CD4-positive, alpha-beta T cell treated with Interleukin-17A for 4 hours (primary cell): ENCODE data around the gene GRID1.
"Not testable (repeated sequence)": the region's sequence is repeated elsewhere in the genome, so short reads cannot be mapped to it uniquely, and the experiment has no call there.

Experiments used
- DNase-seq: peaks from one replicate; pipeline ENCODE4 v3.0.0-alpha.2; 2020; ENCODE audit warnings: mixed read lengths

Gene GRID1

DNA sequence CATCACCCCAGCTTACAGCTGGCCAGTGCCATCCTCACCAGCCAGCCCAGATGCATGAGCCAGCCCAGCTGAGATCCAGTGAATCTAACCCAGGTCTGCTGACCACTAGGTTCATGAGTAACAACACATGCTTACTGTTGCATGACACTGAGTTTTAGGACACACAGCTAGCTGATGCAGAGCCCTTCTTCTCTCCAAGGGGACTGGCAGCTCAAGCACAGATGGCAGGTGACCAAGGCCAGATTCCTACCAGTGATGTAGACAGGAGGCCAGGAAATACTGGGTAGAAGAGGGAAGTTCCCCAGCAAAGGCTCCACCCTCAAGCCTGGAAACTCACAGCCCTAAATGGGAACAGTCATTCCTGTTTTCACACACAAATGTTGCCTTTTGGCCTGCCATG, 236.6 kb downstream of the GRID1 start:
- DNase-seq, result no peak

DNA sequence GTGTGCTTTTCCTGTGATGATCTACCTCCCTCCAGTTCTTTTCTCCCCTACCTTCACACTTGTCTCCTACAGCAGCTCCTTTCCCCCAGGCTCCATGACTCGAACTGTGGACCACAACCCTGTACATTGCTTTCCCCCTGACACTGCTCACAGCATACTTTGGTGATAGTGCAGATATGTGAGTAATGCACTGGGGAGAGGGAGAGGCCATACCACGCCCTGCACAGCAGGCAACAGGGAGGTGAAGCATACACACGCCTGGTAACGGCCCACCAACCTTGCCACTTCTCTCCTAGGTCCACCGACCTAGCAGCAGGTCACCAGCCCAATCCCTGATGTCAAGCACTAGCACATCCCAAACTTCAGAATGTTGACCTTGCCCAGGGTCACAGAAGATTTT, 238.2 kb downstream of the GRID1 start:
- DNase-seq, result no peak

- DNase-seq, result no peak
These were observed 239.2 kb downstream of the GRID1 start for GRCh38 chr10:86127274-86127819.

DNA sequence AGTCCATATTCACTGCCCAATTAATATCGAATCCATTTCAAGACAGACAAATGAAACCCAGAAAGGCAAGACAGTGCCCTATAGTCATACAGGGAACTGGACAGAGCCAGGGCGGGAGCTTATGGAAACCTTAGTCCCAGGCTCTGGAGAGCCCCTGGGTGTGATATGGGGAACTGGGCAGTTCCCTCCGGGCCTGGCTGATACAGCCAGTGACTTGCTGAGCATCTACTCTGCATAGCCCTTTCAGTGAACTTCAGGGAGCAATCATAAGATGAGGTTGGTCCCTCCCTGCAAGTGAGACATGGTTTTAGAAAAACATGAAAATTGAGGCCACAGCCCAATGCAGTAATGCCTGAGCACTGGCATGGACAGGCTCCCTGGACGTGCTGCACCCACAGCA, 241.9 kb downstream of the GRID1 start:
- DNase-seq, result no peak

GRCh38 chr10:86123715-86124114, 242.9 kb downstream of the GRID1 start:
- no peak for DNase-seq

DNA sequence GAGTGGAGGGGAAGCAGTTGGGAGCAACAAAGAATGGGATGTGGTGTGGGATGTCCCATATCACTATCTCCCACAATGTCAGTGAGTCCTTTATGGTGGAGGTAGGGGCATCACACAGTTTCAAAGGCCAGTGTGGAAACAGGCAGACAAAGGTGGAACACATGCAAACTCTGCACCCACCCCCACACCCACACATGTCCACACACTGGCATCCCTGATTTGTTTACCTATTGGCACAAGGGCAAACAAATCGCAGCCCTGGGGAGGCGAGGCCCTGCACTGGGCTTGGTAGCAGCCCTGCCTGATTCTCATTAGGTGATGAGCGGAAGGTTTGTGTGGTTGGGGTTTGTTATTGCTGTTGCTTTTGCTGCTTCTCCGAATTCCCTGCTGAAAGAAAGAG, 243.3 kb downstream of the GRID1 start:
- DNase-seq, result no peak

- no peak for DNase-seq
These were observed 243.9 kb downstream of the GRID1 start for GRCh38 chr10:86122646-86123045.

DNA sequence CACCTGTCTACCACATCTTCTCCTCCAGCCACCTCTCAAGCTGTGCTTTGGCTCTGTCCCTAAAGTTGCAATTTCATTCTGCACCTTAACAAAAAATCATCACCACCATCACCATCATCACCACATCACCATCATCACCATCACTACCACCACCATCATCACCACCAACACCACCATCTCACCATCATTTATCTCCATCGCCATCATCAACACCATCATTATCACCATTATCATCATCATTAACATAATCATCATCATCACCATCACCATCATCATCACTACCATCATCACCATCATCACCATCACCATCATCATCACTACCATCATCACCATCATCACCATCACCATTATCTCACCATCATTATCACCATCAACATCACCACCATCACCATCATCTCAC, 245.4 kb downstream of the GRID1 start:
- DNase-seq, result no peak

GRCh38 chr10:86117051-86117450, 249.5 kb downstream of the GRID1 start:
- DNase-seq, result no peak

DNA sequence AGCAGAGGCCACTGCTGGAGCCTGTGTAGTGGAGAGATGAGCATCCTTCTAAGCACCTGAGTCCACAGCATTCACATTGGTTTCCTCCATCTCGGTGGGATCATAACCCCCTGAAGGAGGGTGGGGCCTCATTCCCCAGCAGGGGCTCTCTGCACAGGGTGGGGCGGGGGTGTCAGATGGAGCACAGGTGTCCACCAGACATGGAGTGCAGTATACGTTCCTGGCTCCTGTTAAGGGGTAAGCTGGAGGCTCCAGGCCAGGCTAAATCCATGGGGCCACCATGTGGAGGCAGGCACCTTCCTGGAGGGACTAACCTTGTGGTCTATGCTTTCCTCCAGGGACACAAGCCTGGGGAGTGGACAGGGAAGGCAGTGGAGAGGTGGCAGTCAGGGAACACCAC, 252.6 kb downstream of the GRID1 start:
- no peak for DNase-seq

- DNase-seq, result no peak
These were observed 253.1 kb downstream of the GRID1 start for GRCh38 chr10:86113501-86113900.

DNA sequence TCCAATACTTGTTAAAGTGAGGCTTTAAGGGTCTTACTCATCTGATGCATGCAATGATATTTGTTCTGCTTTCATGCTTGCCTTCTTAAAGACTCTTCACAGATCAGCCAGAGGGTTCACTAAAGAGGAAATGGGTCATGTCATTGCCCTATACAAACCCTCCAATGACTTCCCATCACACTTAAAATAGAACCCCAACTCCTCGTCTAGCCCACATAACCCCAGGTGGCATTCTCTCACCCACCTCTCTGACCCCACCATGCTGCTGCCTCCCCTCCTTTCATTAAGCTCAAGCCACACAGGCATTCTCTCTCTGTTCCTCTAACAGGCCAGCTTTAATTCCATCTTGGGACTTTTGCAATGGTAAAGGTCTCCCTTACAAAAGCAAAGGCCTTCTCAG, 253.6 kb downstream of the GRID1 start:
- DNase-seq, result no peak

- DNase-seq, result no peak
These were observed 254.6 kb downstream of the GRID1 start for GRCh38 chr10:86111902-86112545.

DNA sequence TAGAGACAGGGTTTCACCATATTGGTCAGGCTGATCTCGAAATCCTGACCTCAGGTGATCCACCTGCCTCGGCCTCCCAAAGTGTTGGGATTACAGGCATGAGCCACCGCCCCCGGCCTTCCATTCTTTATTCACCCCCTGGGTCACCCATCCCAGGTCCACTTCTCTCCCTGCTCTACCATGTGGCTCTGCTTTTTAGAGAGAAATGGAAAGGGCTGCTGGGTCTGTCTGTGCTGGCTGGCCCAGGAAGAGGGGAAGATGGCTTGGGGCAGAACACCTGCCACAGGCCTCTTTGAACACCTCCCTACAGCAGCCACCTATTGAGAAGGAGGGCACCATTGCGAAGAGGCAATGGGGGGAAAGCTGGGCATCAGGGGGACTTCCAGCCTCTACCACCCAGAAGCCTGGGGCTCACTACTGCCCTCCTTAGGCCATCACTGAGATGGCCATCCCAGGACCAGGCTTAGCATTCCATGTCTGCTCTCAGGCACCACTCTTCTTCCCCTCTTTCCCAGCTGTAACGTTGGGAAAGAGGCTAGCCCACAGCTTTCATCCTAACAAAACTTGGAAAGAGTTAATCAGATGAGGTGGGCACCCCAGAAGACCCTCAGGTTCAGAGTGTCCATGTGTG, 256.3 kb downstream of the GRID1 start:
- DNase-seq, result no peak

- DNase-seq, result no peak
These were observed 257.2 kb downstream of the GRID1 start for GRCh38 chr10:86109421-86109820.

- no peak for DNase-seq
These were observed 257.9 kb downstream of the GRID1 start for GRCh38 chr10:86108696-86109095.

- DNase-seq, result not testable (repeated sequence)
These were observed 258.8 kb downstream of the GRID1 start for GRCh38 chr10:86107611-86108310.

GRCh38 chr10:86107131-86107530, 259.5 kb downstream of the GRID1 start:
- no peak for DNase-seq

- DNase-seq, result no peak
These were observed 260.0 kb downstream of the GRID1 start for GRCh38 chr10:86106616-86107015.

DNA sequence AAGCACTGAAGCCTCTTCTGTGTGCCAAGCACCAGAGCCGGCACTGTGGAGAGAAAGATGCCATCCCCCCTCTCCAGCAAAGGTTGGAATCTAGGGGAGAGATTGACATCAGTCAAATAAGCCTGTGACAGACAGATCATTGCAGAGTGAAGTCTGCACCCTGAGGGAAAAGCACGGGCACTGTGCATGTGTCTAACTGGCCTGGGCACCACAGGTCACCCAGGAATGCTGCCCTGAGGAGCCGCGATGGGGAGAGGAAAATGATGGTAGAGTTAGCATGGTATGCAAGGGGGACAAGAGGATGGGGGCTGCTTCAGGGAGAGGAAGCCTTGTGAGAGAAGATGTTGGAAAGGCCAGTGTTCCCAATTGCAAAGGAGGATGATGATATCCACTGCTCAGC, 261.0 kb downstream of the GRID1 start:
- DNase-seq, result no peak

DNA sequence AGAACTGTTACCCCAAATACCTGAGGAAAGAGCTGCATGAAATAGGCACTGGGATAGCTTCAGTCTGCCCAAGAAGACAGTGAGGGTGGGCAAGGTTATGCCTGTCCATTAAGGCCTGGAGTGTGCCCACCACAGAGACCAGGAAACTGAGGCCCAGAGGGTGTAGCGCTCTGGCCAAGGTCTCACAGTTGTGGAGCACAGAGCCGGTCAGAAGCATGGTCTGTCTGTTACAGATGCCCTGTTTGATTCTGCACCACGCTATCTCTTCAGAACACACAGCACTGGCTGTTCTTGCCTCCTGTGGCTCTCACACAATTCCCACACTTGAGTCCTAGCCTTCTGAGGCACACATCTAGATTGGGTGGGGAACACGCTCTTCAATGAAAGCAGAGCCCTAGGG, 261.4 kb downstream of the GRID1 start:
- DNase-seq, result no peak

- DNase-seq, result no peak
These were observed 261.9 kb downstream of the GRID1 start for GRCh38 chr10:86104611-86105145.

DNA sequence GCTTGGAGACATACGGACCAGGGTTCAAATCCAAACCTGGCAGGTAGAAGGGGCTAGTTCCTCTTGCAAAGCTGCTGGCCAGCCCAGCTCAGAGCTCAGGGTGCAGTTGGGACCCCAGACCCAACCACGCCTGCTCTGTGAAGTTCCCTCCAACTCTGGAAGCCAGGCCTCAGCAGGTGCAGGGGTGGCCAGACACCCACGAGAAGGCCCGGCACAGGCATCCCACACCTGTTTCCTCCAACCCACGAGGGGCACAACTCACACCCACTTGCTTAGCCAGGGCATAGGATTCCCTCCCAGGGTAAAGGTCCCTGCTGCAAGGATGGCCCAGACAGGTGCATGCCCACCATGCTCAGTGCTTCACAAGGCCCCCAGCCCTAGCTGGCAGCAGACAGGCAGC, 262.4 kb downstream of the GRID1 start:
- DNase-seq, result no peak
